Epithelial cell of esophagus (primary cell): ENCODE measurements around the gene AMBRA1.

ENCODE experiments used
- DNase-seq: peaks from one replicate; pipeline ENCODE4 v3.0.0; 2010; ENCODE audit warnings: low read depth
- H3K4me3 ChIP-seq: 2 replicates; pipeline ENCODE4 v1.5.1; 2011; ENCODE audit warnings: mild to moderate bottlenecking, low read length, control low read depth
- TF ChIP-seq, protein P1 (sequence below): IDR thresholded peaks from 2 replicates; pipeline ENCODE4 v1.5.1; 2011; ENCODE audit warnings: low read depth, mild to moderate bottlenecking, low read length, control low read depth, inconsistent platforms; ENCODE audit not compliant: insufficient read depth; ENCODE audit errors: missing control alignments

The AMBRA1 gene

DNA sequence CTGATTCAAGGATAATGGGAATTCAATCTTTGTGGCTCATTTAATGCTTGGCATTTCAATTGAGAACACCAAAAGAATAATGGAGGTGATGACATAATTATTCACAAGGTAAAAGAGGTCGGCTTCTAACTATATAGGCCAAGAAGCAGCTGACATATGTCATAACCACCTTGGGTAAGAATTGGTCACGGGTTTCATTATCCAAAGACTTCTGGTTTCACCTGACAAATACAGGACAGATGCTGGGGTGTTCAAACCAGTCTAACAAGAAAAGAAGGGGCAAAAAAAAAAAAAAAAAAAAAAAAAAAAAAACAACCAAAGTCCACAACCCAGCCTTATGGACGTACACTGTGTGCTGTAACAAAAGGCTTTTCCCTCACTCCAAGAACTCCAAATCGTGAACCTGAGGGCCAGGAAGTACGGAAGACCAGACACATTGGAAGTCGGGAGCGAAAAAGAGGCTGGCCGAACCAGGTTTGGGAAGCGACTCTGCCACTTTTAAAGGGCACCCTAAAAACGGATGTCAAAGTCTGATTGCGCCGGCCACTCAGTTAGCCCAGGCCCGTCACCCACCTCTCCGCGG is 22.8 kb upstream of the AMBRA1 start:
- TF ChIP-seq, protein P1, sequence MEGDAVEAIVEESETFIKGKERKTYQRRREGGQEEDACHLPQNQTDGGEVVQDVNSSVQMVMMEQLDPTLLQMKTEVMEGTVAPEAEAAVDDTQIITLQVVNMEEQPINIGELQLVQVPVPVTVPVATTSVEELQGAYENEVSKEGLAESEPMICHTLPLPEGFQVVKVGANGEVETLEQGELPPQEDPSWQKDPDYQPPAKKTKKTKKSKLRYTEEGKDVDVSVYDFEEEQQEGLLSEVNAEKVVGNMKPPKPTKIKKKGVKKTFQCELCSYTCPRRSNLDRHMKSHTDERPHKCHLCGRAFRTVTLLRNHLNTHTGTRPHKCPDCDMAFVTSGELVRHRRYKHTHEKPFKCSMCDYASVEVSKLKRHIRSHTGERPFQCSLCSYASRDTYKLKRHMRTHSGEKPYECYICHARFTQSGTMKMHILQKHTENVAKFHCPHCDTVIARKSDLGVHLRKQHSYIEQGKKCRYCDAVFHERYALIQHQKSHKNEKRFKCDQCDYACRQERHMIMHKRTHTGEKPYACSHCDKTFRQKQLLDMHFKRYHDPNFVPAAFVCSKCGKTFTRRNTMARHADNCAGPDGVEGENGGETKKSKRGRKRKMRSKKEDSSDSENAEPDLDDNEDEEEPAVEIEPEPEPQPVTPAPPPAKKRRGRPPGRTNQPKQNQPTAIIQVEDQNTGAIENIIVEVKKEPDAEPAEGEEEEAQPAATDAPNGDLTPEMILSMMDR, result no peak
- peak; percentile 89 for DNase-seq
- peak overlapping the region; percentile 97 for H3K4me3 ChIP-seq

DNA sequence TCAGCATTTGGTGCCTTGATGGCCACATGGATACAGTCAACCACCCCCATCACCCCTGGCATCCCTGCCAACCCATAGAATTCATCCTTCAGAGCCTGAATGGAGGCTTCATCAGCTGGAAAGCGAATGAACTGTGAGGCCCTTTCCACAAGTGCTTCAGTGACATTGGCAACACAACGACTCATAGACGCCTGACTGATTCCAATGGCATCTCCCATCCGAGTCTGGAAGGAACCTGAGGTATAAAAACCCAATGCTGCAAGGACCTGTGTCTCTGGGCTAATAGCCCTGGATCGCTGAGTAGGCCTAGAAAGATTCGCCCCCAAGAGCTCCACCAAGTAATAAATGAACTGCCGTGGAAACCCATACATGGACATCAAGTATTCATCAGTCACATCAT is 21.9 kb upstream of the AMBRA1 start:
- TF ChIP-seq, protein P1, result no peak
- DNase-seq, result peak; percentile 54
- H3K4me3 ChIP-seq, result no peak overlapping the region

DNA sequence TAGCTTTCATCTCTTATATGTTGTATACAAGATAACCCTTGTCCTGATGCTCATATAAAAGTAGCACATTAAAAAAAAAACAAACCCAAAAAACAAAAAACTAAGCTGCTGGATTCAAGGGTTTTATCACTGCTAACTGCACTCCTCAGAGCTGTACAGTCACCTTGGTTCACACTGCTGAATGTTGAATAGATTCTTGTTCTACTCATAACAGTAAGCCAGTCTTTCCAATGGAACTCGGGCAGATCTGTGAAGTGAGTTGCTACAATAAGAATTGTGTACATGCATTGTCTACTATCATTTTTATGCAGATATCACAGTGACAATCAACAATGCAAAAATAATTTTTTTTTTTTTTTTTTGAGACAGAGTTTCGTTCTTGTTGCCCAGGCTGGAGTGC is 18.5 kb upstream of the AMBRA1 start:
- TF ChIP-seq, protein P1, result no peak
- no peak for DNase-seq
- no peak overlapping the region for H3K4me3 ChIP-seq

DNA sequence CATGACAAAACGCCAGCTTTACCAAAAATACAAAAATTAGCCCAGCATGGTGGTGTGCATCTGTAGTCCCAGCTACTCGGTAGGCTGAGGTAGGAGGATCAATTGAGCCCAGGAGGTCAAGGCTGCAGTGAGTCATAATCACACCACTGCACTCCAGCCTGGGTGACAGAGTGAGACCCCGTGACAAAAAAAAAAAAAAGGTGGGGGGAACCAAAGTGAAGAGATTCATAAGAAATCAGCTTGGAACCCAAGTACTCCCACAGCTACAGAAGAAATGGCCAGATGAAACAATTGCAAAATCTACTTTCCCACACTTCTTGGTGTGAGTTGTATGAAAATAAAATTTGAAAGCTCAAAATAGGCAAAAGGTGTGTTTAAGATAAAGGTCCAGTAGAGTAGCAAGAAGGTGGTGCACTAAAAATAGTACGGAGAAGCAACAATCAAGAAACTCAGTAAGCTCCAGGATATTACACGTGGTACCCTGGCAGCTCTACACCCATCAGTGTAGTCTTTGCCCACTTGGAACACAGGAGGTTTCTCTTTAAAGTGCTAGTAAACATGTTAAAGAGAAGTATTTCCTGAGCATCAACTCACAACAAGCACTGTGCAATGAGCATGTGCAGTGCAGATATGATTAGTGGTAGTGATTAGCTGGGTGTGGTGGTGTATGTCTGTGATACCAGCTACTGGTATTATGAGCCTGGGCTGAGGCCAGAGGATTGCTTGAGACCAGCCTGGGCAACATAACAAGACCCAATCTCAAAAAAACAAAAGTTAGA is 17.9 kb upstream of the AMBRA1 start:
- no peak for DNase-seq
- TF ChIP-seq, protein P1, result no peak
- H3K4me3 ChIP-seq, result no peak overlapping the region

DNA sequence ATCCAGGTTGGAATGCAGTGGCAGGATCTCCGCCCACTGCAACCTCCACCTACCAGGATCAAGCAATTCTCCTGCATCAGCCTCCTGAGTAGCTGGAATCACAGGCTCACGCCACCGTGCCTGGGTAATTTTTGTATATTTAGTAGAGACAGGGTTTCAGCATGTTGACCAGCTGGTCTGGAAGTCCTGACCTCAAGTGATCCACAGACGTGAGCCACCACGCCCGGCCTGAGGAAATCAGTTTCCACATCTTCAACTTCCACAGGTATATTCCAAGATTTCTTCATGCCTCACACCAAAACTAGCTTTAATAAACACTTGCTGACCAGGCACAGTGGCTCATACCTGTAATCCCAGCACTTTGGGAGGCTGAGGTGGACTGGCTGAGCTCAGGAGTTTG is 15.6 kb upstream of the AMBRA1 start:
- TF ChIP-seq, protein P1, result no peak
- no peak overlapping the region for H3K4me3 ChIP-seq
- peak; percentile 28 for DNase-seq

DNA sequence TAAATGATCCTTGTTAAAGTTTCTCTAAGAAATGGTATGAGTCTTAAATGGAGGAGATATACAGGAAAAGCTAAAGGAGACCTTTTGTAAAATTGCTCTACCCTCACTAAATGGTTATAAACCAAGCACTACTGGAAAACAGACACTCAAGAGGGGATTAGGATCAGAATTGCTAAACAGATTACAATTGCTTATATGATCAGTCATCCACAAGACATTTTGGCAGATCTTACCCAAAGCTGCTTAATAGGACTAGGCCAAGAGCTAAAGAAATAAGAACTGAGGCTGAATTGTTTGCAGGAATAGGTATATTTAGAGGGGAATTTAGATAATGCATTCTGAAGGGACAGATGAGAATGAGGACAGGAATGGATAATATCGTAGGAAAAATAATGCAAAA is 13.7 kb upstream of the AMBRA1 start:
- H3K4me3 ChIP-seq, result no peak overlapping the region
- TF ChIP-seq, protein P1, result no peak
- DNase-seq, result no peak
